Stimulated activated CD8-positive, alpha-beta memory T cell treated with anti-CD3 and anti-CD28 coated beads, Interleukin-4, amount 100 ng/mL, for 4 hours (primary cell): ENCODE results near the gene VTA1.
"Not testable (repeated sequence)": the region's sequence is repeated elsewhere in the genome, so short reads cannot be mapped to it uniquely, and the experiment has no call there.

Source experiments
- DNase-seq, 2 donors: peaks; one replicate each; pipeline ENCODE4 v3.0.0-alpha.2; 2020; ENCODE audit warnings: low read depth in 2 of 2, low spot score in 1 of 2

VTA1 gene

GRCh38 chr6:142146828-142147662 is at the start of gene VTA1, which contains the start of gene NMBR:
VTA1 (plus strand) TSS chr6:142147263; CDS start chr6:142147288, 25 bp downstream.
NMBR (minus strand) TSS chr6:142147122; CDS start chr6:142088658, 58,464 bp downstream.
- peak; percentile 91 to 92 for DNase-seq

- DNase-seq = not testable (repeated sequence)
Measured at GRCh38 chr6:142104820-142105219, 42.2 kb upstream of the VTA1 start.

DNA sequence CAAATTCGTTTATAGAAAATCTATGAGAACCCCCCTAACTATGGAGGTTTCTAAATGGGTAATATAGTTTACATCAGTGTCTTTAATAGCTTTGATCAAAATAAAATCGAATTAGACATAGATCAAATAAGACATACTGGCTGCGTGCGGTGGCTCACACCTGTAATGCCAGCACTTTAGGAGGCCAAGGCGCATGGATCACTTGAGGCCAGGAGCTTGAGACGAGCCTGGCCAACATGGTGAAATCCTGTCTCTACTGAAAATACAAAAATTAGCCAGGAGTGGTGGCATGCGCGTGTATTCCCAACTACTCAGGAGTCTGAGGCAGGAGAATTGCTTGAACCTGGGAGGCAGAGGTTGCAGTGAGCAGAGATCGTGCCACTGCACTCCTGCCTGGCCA is 36.2 kb upstream of the VTA1 start:
- DNase-seq = not testable (repeated sequence)

GRCh38 chr6:142112451-142113061 is 34.5 kb upstream of the VTA1 start:
- DNase-seq = peak; percentile 10 to 58

GRCh38 chr6:142117366-142117765 is 29.7 kb upstream of the VTA1 start:
- no peak for DNase-seq

GRCh38 chr6:142118328-142118727 is 28.7 kb upstream of the VTA1 start:
- DNase-seq = no peak

GRCh38 chr6:142118925-142119324 is 28.1 kb upstream of the VTA1 start:
- no peak for DNase-seq

DNA sequence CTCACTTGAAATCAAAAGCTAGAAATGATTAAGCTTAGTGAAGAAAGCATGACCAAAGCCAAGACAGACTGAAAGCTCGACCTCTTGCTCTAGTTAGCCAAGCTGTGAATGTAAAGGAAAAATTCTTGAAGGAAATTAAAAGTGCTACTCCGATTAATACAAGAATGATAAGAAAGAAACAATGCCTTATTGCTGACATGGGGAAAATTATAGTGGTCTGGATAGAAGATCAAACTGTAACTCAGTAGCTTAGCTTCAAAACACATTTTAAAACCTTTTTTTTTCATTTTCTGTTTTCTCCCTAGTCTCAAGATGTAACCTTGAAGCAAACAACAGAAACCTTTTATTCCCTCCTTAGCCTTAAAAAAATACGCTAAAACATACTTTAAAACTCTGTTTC is 25.7 kb upstream of the VTA1 start:
- DNase-seq = no peak

DNA sequence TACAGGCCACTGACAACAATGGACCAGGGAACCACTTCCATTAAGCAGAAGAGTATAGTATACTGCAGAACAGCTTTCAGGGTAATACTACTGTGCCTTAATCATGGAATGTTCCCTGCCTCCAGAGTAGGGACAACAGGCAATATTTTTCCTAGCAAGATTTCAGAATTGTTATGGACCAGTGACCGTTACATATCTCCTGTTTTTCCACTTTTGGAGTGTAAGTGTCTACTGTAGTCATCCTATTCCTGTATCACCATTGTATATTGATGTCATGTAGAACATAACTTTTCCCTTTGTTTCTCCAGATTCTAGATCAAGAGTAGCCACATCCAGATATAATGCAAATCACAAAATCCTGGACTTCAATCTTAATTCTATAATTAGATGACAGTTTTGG is 16.2 kb upstream of the VTA1 start:
- DNase-seq = no peak

- DNase-seq = no peak
Measured at GRCh38 chr6:142132625-142133024, 14.4 kb upstream of the VTA1 start, which contains the start of gene GJE1. GJE1 (plus strand) TSS chr6:142132925; CDS start chr6:142133159, 234 bp downstream.

DNA sequence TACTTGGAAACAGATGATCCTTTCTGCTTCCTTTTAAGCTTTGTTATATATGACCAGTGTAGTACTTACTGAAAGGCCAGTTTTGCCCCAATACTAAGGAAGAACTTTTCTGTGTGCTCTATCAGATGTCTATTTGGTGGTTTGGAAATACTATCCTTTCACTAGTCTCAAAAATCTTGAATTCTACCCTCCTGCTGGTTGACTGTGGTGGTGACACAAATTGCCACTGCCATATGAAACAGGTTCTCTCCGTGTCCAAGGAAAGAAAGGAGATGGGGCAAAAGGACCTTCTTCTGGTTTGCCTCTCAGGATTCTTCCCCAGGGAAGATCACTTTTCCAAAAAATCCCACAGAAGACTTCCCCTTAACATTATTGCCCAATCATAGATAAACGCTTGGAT is 8.2 kb upstream of the VTA1 start:
- no peak for DNase-seq

GRCh38 chr6:142141531-142141930 is 5.5 kb upstream of the VTA1 start:
- not testable (repeated sequence) for DNase-seq

- DNase-seq = no peak
Measured at GRCh38 chr6:142152746-142153145, 5.7 kb downstream of the VTA1 start.

DNA sequence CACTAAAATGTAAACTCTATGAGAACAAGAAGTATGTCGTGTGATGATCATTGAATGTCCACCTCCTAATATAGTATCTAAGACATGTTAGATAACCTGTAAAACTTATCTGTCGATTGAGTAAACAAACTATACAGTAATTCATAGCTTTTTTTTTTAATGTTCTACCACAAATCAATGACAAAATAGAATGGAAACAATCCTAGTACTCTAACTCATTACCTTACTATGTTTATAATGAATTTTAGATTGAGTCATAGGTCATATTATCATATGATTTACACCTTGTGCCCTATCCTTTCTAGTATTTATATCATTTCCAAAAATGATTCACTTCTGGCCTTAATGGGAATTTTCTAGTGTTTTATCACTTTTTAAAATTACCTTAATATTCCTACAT is 6.1 kb downstream of the VTA1 start:
- DNase-seq = no peak

DNA sequence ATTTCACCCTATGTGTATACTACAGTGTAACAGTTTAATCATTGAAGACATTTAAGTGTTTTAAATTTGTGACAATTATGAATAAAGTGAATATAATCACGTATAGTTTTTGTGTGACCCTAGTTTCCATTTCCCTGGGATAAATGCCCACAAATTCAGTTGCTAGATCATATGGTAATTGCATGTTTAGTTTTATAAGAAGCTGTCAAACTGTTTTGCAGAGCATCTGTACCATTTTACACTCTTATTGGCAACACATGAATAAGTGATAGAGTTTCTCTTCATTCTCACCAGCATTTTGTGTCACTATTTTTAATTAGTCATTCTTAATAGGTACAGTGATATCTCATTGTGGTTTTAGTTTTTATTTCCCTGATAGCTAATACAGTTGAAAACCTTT is 7.3 kb downstream of the VTA1 start:
- no peak for DNase-seq

DNA sequence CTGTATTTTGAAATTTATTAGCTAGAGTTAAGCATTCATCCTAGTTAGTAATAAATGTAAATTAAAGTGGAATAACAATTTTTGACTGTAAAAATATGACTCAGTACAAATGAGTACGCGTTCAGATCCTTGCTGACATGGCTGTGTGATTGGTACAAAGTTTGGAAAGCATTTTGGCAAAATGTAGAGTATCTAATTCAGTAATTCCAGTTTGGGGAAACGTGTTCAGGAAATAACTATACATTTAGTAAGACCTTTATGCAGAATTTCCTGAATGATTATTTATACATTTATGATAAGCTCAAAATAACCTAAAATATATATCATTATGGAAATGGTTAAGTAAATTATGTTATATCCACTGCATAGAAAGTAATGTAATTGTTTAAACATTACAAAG is 8.0 kb downstream of the VTA1 start:
- no peak for DNase-seq

- no peak for DNase-seq
Measured at GRCh38 chr6:142155895-142156757, 9.1 kb downstream of the VTA1 start.

- not testable (repeated sequence) for DNase-seq
Measured at GRCh38 chr6:142156758-142157068, 9.7 kb downstream of the VTA1 start.

DNA sequence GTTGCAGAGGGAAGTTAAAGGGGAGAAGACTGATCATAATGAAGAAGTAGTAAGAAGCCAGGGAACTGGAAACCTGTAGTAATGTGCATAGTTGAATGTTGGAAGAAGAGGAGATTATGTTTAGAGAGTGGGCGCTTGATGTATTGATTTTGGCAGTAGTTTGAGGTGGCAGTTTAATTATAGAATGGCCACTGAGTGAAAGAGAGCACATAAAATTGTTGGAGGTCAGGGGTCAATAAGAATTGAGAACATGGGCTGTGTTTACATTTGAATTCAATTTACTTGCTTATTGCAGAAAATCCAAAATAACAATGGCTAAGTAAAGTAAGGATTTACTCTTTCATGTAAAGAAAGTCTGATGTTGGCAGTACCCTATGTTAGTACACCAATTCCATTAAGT is 15.7 kb downstream of the VTA1 start:
- no peak for DNase-seq

GRCh38 chr6:142165227-142165626 is 18.2 kb downstream of the VTA1 start:
- DNase-seq = no peak

DNA sequence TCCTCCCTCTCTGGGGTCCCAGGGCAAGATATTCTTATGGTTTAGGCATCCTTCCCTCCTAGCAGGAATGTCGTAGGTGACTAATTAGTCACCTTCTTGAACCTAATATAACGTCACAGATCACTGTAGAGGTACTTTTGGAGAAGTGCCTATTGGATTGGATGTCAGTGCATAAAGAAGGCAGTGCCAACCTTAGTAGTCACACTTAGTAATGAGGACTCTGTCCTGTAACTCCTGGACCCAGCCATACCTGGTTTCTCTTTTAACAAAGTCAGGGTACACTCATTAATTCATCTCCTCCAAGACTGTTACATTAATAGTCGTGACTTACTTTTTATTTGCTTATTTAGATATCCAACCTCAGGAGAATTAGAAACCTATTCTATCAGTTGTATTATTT is 20.0 kb downstream of the VTA1 start:
- no peak for DNase-seq

- DNase-seq = no peak
Measured at GRCh38 chr6:142167486-142167885, 20.4 kb downstream of the VTA1 start.
